ENCODE measurements around the gene ADGRF3.
A peak's percentile ranks its signal among the peaks of the same experiment; 100 is the strongest.
"Not testable (repeated sequence)": the region's sequence is repeated elsewhere in the genome, so short reads cannot be mapped to it uniquely, and the experiment has no call there.

The ADGRF3 gene

DNA sequence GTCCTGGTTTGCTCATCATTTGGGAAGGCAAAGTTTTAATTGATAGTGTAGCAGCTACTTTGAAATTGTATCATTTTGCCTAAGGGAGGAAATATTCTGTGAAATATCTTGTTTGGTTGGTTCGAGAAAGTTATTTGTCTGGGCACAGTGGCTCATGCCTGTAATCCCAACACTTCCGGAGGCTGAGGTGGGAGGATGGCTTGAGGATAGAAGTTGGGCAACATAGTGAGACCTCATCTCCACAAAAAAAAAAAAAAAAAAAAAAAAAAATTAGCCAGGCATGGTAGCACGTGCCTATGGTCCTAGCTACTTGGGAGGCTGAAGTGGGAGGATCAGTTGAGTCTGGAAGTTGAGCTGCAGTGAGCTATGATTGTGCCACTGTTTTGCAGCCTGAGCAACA, 3.1 kb upstream of the ADGRF3 start:
- no peak for DNase-seq (ENCODE audit: low read depth)

DNA sequence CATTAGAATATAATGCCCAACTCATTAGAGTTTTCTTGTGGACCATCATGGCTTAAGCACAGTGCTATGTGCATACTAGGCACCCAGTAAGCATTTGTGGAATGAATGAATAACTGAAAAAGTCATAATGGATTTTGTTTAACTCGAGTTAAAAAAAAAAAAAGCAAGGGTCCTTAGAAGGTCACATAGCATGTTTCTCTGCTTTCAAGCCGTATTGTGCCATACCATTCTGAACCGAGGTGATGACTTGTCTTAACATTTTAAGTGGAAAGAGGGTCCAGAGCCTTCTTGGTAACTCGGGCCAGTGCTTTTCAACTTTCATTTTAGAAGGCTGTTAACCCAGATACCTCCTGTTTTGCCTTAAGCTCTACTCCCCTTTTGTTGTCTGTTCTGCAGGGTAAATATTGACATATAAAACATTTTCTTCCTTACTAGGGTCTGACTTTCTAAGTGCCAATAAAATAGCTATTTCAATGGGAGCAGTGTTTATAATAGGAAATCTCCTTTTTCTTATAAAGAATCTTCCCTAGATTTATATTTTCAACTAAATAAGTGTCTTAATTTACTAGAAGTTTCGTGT, 787 bp upstream of the ADGRF3 start:
- no peak for DNase-seq (ENCODE audit: low read depth)

DNA sequence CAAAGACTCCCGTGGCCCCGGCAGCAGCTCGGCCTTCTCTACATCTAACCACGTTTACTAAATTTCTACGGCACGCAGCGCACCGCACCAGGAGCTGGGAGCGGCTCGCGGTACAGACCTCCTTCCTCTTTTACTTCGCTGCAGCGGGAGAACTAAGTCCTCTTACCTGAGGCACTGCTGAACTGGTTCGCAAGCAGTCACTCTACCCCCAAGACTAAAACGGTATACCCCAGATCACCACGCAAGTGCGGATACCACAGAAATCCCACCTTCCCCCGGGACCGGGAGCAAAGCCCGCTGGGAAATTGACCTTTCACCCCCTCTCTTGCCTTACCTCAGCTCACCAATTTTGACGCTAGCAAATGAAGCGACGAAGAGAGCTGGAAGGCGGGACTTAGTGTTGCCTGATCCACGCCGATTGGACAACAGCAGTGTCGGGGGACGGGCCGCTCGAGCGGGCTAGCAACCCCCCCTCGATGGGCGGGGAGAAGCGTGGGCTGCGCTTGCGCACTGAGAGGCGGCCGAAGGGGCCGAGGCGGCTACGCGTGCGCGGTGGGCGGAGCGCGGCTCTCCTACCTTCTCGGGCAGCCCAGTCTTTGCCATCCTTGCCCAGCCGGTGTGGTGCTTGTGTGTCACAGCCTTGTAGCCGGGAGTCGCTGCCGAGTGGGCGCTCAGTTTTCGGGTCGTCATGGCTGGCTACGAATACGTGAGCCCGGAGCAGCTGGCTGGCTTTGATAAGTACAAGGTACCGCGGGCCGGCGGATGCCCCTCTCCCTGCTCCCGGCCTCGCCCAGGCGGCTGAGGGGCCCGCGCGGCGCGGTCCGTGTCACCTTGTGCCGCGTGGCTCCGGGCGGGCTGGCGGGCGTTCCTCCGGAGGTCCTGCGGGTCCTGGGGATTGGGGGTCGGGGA, 790 bp downstream of the ADGRF3 start, which contains the start of gene SELENOI:
SELENOI (plus strand) TSS at position 599 of the 909 bp plus-strand sequence; CDS start at position 689, 90 bp downstream.
- DNase-seq (ENCODE audit: low read depth): peak; percentile 98

DNA sequence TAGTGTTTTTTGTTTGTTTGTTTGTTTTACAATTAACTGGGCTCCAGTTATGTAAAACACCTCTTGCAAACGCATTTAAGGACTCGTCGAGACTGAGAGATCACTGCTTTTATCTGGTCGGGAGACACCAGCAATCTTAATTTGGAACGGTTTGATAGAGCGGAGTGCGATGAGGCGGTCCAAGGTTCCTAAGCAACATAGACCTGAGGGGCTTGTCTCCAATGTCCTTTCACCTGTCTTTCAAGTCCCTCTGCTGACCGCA, 1.4 kb downstream of the ADGRF3 start:
- no peak for DNase-seq (ENCODE audit: low read depth)

DNA sequence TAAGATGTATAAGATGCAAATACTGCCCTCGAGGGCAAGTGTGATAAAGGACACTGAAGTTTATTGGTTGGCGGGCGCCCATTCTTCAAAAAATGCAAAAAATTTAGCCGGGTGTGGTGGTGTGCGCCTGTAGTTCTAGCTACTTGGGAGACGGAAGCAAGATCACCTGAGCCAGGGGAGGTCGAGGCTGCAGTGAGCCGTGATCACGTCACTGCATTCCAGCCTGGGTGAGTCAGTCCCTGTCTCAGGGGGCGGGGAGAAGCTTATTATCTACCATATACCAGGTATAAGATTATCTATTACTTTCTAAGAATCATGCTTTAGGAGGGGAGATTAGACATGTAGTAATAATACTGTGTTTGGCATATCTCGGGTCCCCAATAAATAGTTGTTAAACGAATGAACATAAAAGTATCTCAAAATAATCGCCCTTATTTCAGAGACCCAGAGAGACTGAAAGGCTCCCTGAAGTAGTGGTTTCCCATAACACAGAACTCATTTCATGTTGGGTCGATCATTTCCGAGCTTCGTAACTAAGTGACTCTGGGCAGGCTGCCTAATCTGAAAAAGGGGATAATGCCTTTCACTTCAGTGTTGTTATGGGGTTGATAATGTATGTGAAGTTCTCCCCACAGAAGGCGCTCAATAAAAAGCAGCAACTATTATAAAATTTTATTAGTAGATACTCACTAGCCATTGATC, 1.9 kb downstream of the ADGRF3 start:
- DNase-seq (ENCODE audit: low read depth): no peak

DNA sequence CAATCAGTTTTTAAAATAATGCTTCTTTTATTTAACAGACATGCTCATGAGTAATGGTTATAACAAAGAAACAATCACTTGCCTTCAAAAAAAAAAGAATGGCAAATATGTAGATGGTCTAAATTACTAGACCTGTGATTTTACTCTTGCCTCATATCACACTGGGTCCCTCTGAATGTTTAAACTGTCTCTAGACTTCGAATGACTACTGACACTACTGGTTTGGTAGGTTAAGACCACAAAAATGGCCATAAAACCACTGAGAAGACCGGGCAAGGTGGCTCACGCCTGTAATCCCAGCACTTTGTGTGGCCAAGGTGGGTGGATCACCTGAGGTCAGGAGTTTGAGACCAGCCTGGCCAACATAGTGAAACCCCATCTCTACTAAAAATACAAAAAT, 5.8 kb downstream of the ADGRF3 start:
- no peak for DNase-seq (ENCODE audit: low read depth)

DNA sequence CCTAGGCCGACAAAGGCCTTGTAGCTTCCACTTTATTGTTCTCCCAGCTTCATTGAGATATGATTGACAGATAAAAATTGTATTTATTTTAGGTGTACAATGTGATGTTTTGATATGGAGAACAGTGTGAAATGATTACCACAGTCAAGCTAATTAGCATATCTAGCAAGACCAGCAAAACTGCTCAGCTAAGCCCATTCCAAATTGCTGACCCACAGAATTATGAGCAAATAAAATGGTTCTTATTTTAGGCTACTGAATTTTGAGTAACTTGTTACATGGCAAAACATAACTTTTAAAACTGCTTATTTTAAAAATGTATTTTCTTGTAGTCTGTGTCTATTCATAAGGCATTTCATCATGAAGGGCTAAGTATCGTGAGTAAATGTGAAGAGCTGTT, 9.3 kb downstream of the ADGRF3 start:
- DNase-seq (ENCODE audit: low read depth): no peak

DNA sequence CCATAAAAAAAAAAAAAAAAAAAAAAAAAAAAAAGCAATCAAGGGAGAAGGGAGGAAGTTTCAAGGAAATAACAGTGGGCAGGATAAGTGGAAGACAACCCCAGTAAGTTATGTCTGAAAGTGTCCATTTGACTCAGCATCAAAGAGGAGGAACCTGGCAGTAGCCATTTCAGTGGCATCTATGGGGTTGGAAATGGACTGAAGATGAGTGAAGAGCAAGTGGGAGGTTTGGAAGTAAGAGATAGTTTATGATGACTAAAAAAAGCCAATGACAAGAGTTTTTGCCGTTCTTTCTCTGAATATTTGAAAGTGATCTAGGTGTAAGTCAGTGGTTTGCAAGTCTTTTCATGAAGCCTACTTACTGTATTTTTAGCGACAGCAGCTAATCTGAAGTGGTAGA, 9.9 kb downstream of the ADGRF3 start:
- no peak for DNase-seq (ENCODE audit: low read depth)

DNA sequence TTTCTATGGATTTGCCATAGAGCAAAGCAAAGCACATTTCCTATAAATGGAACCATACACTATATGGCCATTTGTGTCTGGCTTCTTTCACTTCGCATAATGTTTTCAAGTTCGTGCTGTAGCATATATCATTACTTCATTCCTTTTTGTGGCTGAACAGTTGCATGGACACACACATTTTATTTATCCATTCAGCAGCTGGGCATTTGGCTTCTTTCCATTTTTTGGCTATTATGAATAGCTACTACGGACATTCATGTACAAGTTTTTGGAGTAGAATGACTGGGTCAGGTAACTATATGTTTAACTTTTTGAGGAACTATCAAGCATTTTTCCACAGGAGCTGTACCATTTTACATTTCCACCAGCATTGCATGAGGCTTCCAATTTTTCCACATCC, 11.4 kb downstream of the ADGRF3 start:
- no peak for DNase-seq (ENCODE audit: low read depth)

DNA sequence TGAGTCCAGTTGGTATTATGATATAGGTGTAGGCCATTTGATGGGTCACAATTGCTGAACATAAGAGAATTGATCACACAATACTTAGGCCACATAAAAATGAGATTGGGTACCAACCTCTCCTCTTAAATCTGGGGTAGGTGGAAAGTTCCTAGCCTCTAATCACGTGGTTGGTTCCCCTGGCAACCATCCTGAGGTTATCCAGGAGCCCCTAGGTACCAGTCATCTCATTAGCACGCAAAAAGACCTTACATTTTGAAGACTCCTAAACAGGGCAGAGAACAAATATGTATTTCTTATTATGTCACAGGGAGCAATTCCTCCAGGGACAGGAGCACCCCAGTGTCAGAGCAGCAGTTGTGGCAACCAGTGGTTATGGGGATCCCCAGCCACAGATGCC, 13.3 kb downstream of the ADGRF3 start:
- DNase-seq (ENCODE audit: low read depth): no peak

DNA sequence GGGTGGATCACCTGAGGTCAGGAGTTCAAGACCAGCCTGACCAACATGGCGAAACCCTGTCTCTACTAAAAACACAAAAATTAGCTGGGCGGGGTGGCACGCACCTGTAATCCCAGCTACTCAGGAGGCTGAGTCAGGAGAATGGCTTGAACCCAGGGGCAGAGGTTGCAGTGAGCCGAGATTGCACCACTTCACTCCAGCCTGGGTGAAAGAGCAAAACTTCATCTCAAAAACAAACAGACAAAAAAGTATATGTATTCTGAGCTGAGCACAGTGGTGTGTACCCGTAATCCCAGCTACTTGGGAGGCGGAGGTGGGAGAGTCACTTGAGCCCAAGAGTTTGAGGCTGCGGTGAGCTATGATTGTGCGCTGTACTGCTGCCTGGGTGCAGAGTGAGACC, 15.3 kb downstream of the ADGRF3 start:
- not testable (repeated sequence) for DNase-seq (ENCODE audit: low read depth)

DNA sequence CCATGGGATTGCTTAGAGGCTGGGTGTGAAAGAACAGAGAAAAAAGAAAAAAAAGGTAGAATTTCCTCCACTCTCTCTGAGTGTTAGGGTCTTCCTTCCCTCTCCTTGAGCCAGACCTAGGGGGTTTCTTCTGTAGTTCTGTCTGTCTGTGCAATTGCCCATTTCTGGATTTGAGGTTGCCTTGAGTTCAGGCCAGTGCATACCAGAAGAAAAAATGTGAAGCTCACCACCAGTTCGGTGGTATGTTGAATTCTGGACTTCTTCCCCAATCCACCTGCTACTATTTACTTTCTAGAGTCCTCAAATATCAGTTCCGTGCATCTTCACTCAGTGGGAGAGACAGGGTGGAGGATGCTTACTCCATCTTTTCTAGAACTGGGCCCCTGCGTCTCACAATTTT, 16.0 kb downstream of the ADGRF3 start:
- no peak for DNase-seq (ENCODE audit: low read depth)

DNA sequence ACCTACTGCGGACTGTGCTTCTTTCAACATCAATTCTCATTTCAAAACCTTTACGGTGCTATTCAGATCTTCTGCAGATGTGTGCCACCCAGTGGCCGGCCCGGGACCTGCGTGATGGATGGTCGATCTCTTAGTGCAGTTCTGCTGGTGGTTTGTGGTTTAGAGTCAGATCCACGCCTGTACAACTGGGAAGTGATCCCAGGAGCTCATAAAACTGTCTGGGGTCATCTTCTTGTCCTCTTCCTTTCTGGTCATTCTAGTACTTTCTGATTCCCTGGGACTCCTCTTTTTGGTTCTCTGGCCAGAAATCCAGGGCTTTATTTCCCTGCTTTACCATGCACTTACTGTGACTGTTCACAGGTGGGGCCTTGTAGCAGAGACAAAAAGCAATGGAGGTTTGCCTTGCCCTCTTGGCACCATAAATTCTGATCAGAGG, 16.5 kb downstream of the ADGRF3 start:
- peak; percentile 70 for DNase-seq (ENCODE audit: low read depth)

DNA sequence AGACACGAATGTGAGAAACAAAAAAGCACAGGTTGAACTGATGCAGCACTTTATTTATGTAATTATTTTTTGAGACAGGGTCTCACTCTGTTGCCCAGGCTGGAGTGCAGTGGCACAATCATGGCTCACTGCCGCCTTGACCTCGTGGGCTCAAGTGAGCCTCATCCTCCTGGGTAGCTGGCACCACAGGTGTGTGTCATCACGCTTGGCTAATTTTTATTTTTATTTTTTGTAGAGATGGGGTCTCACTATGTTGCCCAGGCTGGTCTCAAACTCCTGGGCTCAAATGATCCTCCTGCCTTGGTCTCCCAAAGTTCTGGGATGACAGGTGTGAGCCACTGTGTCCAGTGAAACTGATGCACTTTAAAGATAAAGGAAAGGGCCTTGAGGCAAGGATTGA, 17.5 kb downstream of the ADGRF3 start:
- DNase-seq (ENCODE audit: low read depth): not testable (repeated sequence)

DNA sequence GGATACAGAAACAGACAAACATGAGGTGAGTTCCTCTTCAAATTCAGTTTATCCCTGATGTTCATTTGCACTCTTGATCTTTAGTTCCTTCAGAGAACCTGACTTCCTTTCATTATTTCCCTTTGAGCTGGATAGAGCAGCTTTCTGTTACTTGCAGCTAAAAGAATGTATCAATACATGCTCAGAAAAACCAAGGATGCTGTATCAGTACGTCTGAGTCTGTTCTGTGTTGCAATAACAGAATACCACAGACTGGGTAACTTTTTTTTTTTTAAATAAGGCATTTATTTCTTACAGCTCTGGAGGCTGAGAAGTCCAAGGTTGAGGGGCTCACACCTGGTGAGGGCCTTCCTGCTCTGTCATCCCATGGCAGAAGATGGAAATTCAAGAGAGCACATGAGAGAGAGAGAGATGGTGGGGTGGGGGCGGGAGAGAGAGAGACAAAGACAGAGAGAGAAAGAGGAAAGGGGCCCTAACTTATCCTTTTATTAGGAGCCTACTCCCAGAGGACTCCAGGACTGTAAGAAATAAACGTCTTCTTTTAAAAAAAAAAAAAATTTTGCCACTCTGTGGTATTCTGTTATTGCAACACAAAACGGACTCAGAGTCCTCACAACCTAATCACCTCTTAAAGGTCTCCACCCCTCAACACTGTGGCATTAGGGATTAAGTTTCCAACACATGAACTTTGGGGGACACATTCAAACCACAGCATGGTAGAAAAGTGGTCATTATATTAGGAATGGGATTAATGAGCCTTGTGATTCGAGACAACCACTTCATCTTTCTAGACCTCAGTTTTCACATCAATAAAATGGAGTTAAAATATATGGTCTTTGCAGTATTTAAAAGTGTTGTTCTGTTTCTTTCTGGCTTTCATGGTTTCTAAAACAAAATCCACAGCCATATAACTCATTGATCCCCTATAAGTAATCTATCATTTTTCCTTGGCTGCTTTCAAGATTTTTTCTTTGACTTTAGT, 19.0 kb downstream of the ADGRF3 start:
- no peak for DNase-seq (ENCODE audit: low read depth)

DNA sequence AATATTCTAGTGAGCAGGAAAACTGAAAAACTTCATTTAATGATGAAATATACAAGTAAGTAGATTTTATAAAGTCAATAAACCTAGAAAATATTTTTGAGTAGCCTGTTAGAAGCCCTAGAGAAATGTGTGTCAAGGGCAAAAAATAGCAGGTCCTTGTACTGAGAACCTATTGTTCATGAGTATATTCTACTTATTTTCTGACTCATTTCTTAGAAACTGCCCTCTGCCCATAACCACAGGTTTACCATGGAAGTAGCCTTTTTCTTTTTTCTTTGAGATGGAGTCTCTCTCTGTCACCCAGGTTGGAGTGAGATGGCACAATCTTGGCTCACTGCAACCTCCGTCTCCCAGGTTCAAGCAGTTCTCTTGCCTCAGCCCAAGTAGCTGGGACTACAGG, 20.1 kb downstream of the ADGRF3 start:
- DNase-seq (ENCODE audit: low read depth): no peak

DNA sequence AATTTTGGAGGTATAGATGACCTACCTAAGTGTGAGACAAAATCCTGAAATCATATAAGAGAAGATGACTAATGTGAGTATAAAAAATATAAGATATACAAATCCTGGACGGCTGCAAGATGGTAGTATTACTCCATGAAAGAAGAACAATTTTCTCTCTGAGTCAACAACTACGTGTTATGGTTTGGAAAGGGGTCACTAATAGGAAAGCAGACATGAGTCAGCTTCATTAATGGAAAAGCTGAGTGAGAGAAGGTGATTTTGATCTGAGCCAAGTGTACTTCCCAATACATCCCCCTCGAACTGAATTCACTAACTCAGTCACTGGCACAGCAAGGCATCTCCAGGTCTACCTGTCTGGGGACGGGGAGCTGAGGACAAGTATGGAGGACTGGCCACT, 20.7 kb downstream of the ADGRF3 start:
- DNase-seq (ENCODE audit: low read depth): no peak

DNA sequence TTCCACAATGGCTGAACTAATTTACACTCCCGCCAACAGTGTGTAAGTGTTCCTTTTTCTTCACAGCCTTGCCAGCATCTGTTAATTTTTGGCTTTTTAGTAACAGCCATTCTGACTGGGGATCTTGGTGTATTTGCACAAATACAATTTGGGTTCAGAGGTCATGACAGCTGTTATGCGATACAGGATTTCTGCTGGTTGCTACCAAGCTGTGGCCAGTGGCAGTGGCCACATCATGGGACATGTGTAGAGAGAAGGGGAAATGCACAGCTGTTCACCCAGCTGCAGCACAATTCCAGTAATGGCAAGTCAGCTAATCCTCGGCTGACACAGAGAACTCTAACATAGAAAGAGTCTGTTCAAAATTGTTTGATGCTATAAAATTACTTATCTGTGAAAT, 21.7 kb downstream of the ADGRF3 start:
- no peak for DNase-seq (ENCODE audit: low read depth)

DNA sequence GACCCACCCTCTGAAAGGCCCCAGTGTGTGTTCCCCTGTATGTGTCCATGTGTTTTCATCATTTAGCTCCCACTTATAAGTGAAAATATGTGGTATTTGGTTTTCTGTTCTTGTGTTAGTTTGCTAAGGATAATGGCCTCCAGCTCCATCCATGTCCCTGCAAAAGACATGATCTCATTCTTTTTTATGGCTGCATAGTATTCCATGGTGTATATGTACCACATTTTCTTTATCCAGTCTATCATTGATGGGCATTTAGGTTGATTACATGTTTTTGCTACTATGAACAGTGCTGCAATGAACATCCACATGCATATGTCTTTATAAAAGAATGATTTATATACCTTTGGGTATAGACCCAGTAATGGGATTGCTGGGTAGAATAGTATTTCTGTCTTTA, 22.1 kb downstream of the ADGRF3 start:
- not testable (repeated sequence) for DNase-seq (ENCODE audit: low read depth)

DNA sequence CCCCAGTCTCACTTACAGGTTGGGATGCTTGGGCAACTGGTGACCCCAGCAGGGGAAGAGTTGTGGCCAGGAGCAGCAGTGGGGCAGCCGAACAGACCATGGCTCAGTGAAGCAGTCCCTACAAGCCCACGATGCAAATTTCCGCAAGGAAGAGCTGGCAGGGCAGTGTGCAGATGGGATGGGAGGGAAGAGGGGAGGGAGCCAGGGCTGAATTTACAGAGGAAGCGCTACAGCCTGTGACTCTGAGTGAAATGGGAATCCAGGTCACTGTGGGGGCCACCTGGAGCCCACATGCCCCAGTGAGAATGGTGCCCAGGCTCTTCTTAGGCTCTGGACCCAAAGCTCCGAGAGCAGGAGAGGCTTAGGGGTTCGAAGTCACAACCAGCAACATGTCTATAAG, 27.6 kb downstream of the ADGRF3 start:
- DNase-seq (ENCODE audit: low read depth): no peak

DNA sequence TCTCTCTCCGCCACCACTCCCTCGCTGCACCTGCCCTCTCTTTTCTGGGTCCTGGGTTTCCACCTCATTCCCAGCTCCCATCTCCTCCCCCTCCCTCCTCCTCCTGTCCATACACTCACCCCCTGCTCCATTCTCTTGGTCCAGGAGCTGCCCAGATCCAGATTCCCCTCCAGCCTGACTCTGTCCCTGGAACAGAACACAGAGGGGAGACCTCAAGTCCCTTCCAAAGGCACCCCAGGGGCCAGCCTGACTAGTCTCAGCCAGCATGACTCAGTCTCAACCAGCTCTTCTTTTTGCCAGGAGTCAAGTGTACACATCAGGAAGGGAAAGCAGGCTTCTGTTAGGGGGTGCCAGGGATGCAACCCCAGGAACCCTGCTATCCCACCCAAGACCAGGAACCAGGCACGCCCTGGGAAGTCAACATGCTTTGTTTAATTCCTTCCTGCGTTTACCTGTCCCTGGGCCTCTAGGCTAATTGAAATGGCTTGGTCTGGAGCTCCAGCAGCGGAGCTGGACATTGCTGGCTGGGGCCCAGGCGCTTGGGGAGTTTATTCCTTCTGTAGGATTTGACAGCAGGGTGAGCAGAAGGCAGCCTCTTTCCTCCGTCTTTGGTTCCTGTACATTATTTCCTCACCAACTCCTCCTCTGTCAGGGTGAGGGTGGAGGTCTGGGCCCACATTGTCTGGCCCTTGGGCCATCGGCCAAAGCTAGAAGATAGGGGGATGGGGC, 29.0 kb downstream of the ADGRF3 start:
- DNase-seq (ENCODE audit: low read depth): no peak
